HG03175 (cell line): ENCODE results near the gene CLIC5.

Experiments
- ATAC-seq: cut with Tn5 transposase; IDR thresholded peaks from one replicate; pipeline ENCODE4 v1.9.1; 2021; ENCODE audit warnings: mild to moderate bottlenecking, moderate library complexity; ENCODE audit not compliant: unreplicated experiment

The CLIC5 gene

GRCh38 chr6:46015119-46015968, at the start of gene CLIC5:
Gene CLIC5, minus strand, starts transcription at chr6:46015860. Its CDS starts 318 bp downstream, at chr6:46015542.
- no peak for ATAC-seq

GRCh38 chr6:46062991-46063390, 47.3 kb upstream of the CLIC5 start:
- no peak for ATAC-seq

- no peak for ATAC-seq
These were observed 46.7 kb upstream of the CLIC5 start for GRCh38 chr6:46062312-46062711.

GRCh38 chr6:46061497-46061896, 45.8 kb upstream of the CLIC5 start:
- ATAC-seq, result no peak

- ATAC-seq, result no peak
These were observed 43.9 kb upstream of the CLIC5 start for GRCh38 chr6:46059608-46060007.

GRCh38 chr6:46058951-46059350, 43.3 kb upstream of the CLIC5 start:
- ATAC-seq, result no peak

- ATAC-seq, result no peak
These were observed 42.1 kb upstream of the CLIC5 start for GRCh38 chr6:46057792-46058191.

GRCh38 chr6:46056906-46057529, 41.4 kb upstream of the CLIC5 start:
- no peak for ATAC-seq

- ATAC-seq, result no peak
These were observed 38.9 kb upstream of the CLIC5 start for GRCh38 chr6:46054516-46054915.

GRCh38 chr6:46053039-46053933, 37.6 kb upstream of the CLIC5 start:
- ATAC-seq, result no peak

GRCh38 chr6:46052479-46052878, 36.8 kb upstream of the CLIC5 start:
- no peak for ATAC-seq

- ATAC-seq, result no peak
These were observed 36.3 kb upstream of the CLIC5 start for GRCh38 chr6:46051962-46052361.

GRCh38 chr6:46050845-46051405, 35.3 kb upstream of the CLIC5 start:
- ATAC-seq, result no peak

- ATAC-seq, result no peak
These were observed 33.1 kb upstream of the CLIC5 start for GRCh38 chr6:46048646-46049297.

GRCh38 chr6:46046558-46047174, 31.0 kb upstream of the CLIC5 start:
- no peak for ATAC-seq

GRCh38 chr6:46044881-46045617, 29.4 kb upstream of the CLIC5 start:
- ATAC-seq, result no peak

- ATAC-seq, result peak; percentile 92
These were observed 26.8 kb upstream of the CLIC5 start for GRCh38 chr6:46042355-46042999.

- no peak for ATAC-seq
These were observed 24.6 kb upstream of the CLIC5 start for GRCh38 chr6:46040288-46040687.

- ATAC-seq, result no peak
These were observed 24.0 kb upstream of the CLIC5 start for GRCh38 chr6:46039646-46040045.
